ENCODE measurements around the gene CBFA2T2.
A peak's percentile ranks its signal among the peaks of the same experiment; 100 is the strongest.
"Not testable (repeated sequence)": the region's sequence is repeated elsewhere in the genome, so short reads cannot be mapped to it uniquely, and the experiment has no call there.

CBFA2T2 gene

DNA sequence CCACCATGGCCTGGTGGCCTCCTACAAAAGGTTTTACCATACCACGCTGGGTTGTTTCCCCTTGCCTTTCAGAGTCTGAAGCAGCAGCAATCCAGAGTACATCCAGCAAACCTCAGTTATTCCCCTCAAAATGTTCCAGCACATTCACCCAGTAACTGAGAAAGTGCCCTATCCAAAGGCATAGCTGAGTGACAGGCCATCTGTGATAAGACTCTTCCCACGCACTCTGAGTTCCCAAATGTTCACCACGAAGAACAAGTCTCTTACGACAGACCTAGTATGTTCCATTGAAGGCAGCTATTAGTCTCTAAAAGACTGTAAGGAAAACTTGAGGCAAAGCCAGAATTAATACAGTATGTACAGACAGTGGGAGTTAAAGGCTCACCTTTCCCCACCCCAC, 140.6 kb downstream of the CBFA2T2 start:
- no peak for DNase-seq

DNA sequence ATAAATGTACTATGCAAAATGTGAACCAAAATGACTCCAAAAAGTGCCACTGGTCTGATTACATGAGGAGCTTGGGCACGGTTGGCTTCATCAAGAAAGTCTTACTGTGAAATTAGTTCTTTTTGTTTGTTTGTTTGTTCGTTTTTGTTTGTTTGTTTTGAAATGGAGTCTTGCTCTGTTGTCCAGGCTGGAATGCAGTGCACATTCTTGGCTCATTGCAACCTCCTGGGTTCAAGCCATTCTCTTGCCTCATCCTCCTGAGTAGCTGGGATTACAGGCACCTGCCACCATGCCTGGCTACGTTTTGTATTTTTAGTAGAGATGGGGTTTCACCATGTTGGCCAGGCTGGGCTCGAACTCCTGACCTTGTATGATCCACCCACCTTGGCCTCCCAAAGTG, 142.0 kb downstream of the CBFA2T2 start:
- not testable (repeated sequence) for DNase-seq

DNA sequence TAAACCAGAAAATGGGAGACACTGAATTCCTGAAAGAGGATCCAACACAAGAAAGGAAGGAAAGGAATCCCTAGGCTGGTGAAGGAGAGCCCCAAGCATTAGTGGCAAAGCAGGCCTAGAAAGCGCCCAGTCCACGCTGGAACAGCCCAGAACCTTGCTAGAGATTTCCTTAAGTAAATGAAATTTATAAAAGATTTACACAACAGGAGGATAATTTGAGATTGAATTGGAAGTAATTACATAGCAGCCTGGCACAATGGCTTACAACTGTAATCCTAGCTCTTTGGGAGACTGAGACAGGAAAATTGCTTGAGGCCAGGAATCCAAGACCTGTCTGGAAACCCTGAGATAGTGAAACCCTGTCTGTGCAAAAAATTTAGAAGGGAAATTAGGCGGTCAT, 145.4 kb downstream of the CBFA2T2 start:
- DNase-seq = no peak

GRCh38 chr20:33636776-33637175, 146.9 kb downstream of the CBFA2T2 start:
- DNase-seq = no peak

DNA sequence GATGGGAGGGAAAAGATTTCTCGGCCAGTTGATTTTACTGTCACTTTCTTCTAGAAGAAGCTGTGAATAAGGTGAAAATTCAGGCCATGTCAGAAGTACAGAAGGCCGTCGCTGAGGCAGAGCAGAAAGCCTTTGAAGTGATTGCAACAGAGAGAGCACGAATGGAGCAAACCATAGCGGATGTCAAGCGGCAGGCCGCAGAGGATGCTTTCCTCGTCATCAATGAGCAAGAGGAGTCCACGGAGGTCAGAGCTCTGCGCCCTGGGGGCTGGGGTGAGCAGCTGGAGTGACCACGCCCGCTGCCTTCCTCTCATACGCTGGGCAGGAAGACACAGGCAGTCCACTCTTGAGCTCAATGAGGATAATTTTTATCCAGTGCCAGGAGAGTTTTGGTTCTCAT, 150.4 kb downstream of the CBFA2T2 start:
- no peak for DNase-seq

DNA sequence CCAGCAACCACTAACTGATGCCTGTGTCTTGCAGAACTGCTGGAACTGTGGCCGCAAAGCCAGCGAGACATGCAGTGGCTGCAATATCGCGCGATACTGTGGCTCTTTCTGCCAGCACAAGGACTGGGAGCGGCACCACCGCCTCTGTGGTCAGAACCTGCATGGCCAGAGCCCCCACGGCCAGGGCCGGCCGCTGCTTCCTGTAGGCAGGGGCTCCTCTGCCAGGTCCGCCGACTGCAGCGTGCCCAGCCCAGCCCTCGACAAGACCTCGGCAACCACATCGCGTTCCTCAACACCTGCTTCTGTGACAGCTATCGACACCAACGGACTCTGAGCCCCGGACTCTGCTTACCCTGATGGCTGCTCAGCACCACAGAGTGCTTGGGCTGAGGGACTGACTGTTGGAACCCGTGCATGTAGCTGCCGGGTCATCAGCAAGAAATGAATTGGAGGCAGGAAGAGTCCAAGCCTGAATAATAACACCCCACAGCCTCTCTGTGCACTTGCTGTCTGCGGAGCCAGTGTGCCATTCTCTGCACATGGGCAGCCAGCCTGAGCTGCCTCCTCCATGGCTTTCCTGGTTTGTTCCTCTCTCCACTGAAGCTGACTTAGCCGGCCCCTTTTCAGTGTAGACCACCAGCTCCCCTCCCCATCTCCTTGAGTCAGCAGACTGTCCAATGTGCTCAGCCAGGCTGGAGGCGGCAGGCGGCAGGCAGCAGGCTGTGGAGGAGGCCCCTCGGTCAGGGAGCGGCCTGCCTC, 154.6 kb downstream of the CBFA2T2 start:
- no peak for DNase-seq

DNA sequence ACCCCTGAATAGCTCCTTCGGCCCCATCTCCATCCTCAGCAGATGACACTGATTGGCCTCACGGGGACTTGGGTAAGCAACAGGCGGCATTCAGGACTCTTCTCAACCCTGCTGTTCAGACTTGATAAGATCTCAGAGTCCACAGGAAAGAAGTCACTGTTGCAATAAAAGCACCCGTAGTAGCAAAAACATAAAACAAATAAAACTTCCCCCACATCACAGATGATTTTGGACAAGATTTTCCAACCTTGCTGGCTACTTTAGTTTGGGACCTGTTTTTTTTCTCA, 155.1 kb downstream of the CBFA2T2 start:
- DNase-seq = no peak

GRCh38 chr20:33645396-33645795, 155.5 kb downstream of the CBFA2T2 start:
- DNase-seq = no peak

DNA sequence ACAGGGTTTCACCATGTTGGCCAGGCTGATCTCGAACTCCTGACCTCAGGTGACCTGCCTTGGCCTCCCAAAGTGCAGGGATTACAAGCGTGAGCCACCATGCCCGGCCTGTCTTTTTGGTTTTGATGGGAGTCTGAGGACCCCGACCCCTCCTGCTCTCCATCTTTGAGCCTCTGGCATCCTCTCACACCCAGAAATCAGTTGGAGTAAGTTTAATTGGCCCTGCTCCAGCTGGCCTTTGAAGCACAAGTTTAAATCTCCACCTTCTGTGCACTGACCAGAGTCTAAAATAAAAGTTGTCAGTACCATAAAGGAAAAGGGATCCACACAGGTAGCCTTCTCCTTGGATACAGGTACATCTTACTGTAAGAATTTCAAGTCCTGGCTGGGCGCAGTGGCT, 156.3 kb downstream of the CBFA2T2 start:
- DNase-seq = no peak

GRCh38 chr20:33646959-33647602, 157.2 kb downstream of the CBFA2T2 start:
- not testable (repeated sequence) for DNase-seq

- DNase-seq = no peak
Observed at GRCh38 chr20:33647603-33648395, 157.9 kb downstream of the CBFA2T2 start.

- no peak for DNase-seq
Observed at GRCh38 chr20:33648396-33649004, 158.6 kb downstream of the CBFA2T2 start.

GRCh38 chr20:33649201-33649681, 159.3 kb downstream of the CBFA2T2 start:
- no peak for DNase-seq

DNA sequence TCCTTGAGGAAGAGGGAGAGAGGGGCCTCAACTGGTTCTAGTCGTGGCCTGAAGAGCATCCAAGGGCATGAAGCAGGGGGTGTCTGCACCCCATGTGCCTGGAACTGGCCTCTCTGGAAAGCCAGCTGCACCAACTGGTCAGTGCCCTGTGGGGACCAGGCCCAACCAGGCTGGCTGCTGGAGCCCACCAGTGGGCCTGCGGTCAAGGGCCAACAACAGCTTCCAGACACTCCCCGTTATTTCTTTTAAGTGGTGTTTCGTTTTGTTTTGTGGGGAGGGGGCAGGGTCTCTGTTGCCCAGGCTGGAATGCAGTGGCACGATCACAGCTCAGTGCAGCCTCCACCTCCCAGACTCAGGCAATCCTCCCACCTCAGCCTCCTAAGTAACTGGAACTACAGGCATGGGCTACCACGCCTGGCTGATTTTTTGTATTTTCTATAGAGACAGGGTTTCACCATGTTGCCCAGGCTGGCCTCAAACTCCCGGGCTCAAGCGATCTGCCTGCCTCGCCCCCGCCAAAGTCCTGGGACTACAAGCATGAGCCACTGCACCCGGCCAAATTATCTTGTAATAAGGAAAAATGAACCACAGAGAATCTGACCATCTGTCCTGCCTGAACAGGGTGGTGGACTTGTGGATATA, 160.3 kb downstream of the CBFA2T2 start:
- DNase-seq = no peak

DNA sequence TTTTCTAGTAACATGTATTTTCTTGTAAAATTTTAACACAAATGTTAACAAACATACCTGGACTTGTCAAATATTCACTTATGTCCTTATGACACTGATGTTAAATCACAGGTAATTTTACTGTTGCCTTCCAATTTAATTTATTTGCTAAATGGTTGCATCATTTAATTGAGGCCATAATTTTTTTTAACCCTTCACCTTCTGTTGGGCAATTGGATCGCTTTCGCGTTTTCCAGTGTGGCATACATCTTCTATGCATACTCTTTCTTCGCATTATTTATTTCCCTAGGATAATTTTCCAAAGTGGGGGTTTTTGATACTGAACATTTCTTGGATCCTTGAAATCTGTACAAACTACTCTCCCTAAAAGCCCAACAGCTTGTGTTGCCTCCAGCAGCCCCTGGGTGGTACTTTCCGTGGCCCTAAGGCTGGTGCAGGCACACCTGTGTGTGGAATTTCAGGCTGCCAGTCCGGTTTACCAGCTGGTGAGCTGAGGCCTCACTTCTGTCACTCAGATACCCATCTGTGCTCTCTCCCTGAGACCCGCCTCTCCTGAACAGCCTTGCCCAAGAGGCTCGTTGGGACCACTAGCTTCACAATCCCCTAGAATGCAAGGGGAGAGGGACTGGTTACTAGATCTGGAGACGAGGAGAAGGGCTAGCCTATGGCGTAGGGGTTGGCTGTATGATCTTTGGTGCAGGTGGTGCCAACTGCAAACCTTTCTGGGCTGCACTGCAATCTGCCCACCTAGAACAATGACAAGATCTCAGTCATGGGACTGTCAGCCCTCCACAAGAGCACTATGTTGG, 161.1 kb downstream of the CBFA2T2 start:
- DNase-seq = no peak

DNA sequence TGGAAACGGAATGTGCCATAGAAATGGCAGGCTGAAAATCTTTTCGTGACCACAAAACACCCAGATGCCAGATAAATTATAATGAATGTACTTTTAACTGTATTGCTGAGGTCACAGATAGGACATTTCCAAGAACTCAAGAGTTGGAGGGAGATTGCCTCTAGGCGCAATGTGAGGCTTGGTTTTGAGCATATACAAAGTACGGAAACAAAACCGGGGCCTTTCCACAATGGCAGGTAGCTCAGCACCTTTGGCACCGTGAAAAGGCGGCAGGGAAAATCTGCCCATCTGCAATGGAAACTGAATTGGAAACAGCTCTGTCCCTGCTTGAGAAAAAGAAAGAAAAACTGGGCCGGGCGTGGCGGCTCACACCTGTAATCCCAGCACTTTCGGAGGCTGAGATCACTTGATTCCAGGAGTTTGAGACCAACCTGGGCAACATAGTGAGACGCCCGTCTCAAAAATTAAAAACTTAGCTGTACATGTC, 161.7 kb downstream of the CBFA2T2 start:
- DNase-seq = no peak

GRCh38 chr20:33653218-33653899, 163.5 kb downstream of the CBFA2T2 start:
- peak; percentile 54 for DNase-seq

DNA sequence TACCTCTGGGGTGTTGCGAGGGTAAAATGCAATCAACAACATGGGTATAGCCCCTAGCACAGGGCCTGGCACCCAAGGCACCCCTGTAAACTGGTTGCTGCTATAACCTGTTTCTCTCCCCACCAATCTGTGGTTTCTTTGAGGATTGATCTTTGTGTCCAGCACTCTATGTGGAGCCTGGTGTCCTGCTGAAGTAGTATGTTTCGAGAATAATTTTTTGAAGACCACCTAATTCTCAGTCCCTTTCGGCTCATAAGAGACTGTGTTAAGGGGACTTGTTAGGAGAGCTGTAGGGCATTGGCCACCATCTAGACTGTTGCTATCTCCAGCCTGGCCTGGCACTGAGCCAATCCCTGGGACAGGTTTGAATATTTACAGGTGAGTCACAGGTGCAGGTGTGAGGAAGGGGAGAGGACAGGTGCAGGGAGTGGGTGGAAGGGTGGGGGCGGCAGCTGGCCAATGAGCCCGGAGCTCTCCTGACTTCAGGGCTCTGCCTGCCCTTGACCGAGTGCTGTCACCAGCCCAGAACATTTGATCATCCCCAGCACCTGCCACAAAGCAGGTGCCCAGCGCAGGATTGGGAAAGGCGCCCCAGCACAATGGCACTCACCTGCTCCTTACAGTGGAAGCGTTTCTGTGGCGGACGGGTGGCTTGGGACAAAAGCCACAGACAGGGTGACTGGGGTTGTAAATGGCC, 164.2 kb downstream of the CBFA2T2 start:
- DNase-seq = no peak

DNA sequence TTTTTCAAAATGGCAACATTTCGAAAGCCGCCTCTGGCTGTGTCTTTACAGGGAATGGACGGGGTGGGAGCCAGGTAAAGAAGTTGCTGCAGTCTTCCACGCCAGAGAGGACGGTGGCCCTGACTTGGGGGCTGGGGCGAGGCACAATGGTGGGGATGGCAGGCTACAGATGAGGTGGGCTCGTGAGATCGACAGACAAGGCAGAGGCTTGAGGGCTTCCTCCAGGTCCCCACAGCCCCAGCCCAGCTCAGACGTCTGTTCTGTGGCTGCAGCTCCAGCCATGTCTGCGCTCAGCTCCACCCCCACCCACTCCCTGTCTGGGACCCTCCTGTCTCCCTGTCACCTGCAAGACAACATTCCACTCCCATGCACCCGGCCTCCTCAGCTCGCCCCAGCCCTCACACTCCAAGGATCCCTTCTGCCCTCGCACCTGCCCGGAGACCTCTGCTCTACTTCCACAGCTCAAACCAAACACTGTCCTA, 164.8 kb downstream of the CBFA2T2 start:
- DNase-seq = no peak

DNA sequence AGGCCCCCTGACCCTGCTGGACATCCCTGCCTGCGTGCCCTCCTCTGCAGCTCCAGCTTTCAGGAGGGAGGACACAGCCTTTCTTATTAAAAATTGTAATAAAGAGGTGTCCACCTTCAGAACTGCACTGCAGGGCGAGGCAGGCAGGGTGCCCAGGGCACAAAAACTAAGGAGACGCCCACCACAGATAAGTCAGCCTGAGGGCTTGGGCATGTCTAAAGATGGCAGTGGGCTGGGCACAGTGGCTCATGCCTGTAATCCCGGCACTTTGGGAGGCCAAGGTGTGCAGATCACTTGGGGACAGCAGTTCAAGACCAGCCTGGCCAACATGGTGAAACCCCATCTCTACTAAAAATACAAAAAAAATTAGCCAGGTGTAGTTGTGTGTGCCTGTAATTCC, 165.3 kb downstream of the CBFA2T2 start:
- no peak for DNase-seq

Measured in activated CD4-positive, alpha-beta T cell treated with anti-CD3 and anti-CD28 coated beads for 48 hours (primary cell).